Uterus (tissue), 4 donors: ENCODE data around the gene CLIP3. TPM values are rescaled to one million over a fixed set of nuclear protein-coding genes. Genes with fewer than 3 reads are reported as not detected.

ENCODE experiments used
- DNase-seq, 2 donors: peaks; one replicate each; pipeline ENCODE4 v3.0.0-alpha.2; 2019 to 2020
- H3K27ac ChIP-seq, 2 donors: fragments of 200-600 bp; sonication (generic); 1 replicate in 1 of 2; 2 replicates in 1 of 2; pipeline ENCODE4 v1.5.1; 2016 to 2018
- H3K27me3 ChIP-seq, 2 donors: fragments of 200-600 bp; sonication (generic); one replicate each; pipeline ENCODE4 v1.5.1; 2018 to 2019; ENCODE audit warnings: control low read depth in 1 of 2
- H3K36me3 ChIP-seq, 2 donors: fragments of 200-600 bp; sonication (generic); one replicate each; pipeline ENCODE4 v1.5.1; 2019; ENCODE audit warnings: control low read depth in 1 of 2
- H3K4me1 ChIP-seq, 2 donors: fragments of 200-600 bp; sonication (generic); one replicate each; pipeline ENCODE4 v1.5.1; 2018 to 2019; ENCODE audit warnings: control low read depth in 1 of 2
- H3K4me3 ChIP-seq, 2 donors: fragments of 200-600 bp; sonication (generic); 1 replicate in 1 of 2; 2 replicates in 1 of 2; pipeline ENCODE4 v1.5.1; 2018 to 2019; ENCODE audit warnings: mild to moderate bottlenecking in 1 of 2
- H3K9me3 ChIP-seq, 2 donors: fragments of 200-600 bp; sonication (generic); one replicate each; pipeline ENCODE4 v1.5.1; 2019; ENCODE audit warnings: control low read depth in 1 of 2
- CTCF ChIP-seq, 4 experiments: fragments of 200-600 bp in 2 of 4; fragments of 450-650 bp in 2 of 4; sonication (generic) in 2 of 4; IDR thresholded peaks; one replicate each; pipeline ENCODE4 v1.5.1; 2016 to 2019; ENCODE audit warnings: antibody characterized with exemption in 4 of 4, mild to moderate bottlenecking in 2 of 4, moderate library complexity in 1 of 4
- POLR2A ChIP-seq, 2 donors: fragments of 450-650 bp; IDR thresholded peaks; one replicate each; pipeline ENCODE4 v1.6.1; 2016; ENCODE audit warnings: antibody characterized with exemption in 2 of 2, mild to moderate bottlenecking in 1 of 2, moderate library complexity in 1 of 2
- intact Hi-C: fragments of 100-400 bp; cut with DNase I; formaldehyde crosslinking; loops from one replicate; pipeline ENCODE4 v1.15.1; 2023; ENCODE audit warnings: low total_unique reads
- total RNA-seq, 4 donors: library from RNA; depleted of rRNA in 3 of 4; stranded (reverse); fragments of >200 nt in 3 of 4; gene quantifications; one replicate each; pipeline versions ENCODE4 v1.1.0 to v1.2.4, GENCODE V29; 2014 to 2023
- donor health status: DM: yes; HTN: yes; CAD: no.

The CLIP3 gene
- total RNA-seq, 4 donors from 2014 or later = 4.4 to 82.5 (median 34.8) TPM

GRCh38 chr19:36061367-36061766 lies 28.7 kb upstream of the CLIP3 start:
- no peak for DNase-seq
- Histone ChIP-seq H3K4me3 (no peak overlapping the region), H3K36me3 (no peaks in the 10 kb centered on the region), H3K4me1 (no peaks in the 10 kb centered on the region), H3K27me3 (no peaks in the 10 kb centered on the region), H3K27ac (no peak overlapping the region), H3K9me3 (no peaks in the 10 kb centered on the region)
- TF ChIP-seq POLR2A (IDR thresholded peaks at IDR 0.05) (no peak), CTCF (IDR thresholded peaks at IDR 0.05) (no peak)
- intact Hi-C loops = no loop called here

DNA sequence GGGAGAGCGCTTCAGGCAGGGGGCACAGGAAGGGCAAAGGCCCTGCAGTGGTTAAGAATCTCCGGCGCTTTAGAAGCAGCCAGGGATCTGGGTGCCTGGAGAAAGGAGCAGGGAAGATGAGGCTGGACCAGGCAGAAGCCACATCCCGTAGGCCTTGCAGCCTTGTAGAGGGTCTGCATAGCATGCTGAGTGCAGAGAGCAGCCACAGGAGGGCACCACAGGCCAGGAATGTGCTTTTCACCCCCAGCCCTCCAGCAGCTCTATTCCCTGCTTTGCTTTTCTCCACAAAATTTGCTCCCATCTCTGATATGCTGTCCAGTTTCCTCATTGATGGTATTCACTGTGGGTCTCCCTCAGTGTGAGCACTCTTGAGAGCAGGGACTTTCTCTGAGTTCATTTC lies 27.8 kb upstream of the CLIP3 start:
- TF ChIP-seq POLR2A (IDR thresholded peaks at IDR 0.05) (no peak), CTCF (IDR thresholded peaks at IDR 0.05) (peak in 3 of 4 experiments; percentile 35 to 71 (median 44))
- peak; percentile 35 to 41 for DNase-seq
- Histone ChIP-seq H3K27me3 (no peaks in the 10 kb centered on the region), H3K4me3 (no peak overlapping the region), H3K9me3 (no peaks in the 10 kb centered on the region), H3K36me3 (no peaks in the 10 kb centered on the region), H3K4me1 (peaks cover 0 to under 1% of the 10 kb centered on the region in 2 donors), H3K27ac (no peak overlapping the region)
- intact Hi-C loops = no loop called here

DNA sequence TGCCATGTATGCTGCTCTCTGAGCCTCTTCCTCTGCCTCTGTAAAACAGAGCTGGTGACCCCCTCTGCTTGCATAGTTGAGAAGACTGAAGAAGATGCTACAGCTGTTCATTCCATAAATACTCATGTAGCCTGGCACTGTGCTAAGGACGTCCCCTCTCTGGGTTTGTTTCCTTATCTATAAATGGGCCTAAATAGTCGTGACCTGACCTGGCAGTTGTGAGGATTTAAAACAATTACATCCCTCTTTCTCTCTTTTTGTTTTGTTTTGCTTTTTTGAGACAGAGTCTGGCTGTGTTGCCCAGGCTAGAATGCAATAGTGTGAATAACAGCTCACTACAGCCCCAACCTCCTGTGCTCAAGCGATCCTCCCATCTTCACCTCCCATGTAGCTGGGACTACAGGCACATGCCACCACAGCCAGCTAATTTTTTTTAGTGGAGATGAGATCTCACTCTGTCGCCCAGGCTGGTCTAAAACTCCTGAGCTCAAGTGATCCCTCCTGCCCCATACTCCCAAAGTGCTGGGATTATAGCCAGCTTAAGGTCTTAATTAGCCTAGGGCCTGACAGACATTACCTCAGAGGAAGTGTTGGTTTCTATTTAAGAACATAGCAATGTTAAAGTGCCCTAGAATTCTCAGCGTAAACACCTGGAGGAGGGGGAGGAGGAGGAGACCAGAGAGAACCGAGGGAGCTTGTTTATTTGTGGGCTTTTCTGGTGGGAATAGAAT lies 26.7 kb upstream of the CLIP3 start:
- intact Hi-C loops = loop anchor here (10.0 kb wide), 1 partner anchor 55 kb away; the partner anchor contains the start of genes OVOL3, POLR2I and TBCB
- H3K27me3 ChIP-seq = no peaks in the 10 kb centered on the region

DNA sequence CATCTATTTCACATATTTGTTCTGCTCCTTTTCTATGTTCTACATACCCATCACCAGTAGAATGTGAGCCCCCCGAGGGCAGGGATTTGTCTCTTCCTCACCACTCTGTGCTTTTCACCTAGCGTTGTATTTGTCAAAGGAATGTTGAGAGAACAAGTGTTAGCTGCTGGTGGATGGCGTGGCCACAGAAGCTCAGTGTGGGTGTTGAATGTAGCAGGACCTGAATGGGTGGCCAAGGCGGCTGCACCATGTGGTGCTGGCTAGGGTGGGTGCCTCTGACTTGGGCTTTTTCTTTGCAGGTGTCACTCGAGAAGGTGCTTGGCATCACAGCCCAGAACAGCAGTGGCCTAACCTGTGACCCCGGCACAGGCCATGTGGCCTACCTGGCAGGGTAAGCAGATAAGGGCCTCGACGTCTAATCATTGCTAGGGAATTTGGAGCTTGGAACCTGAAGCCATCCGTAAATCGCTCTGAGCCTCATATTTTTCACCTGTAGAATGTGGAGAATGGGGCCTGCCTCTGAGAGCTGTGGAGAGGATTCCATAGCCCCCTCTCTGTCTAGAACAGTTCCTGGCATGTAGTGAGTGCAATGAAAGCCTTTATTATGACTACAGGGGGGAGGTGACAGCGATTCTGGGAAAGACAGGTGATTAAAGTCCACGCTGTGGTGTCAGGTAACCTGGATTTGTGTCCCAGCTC lies 26.0 kb upstream of the CLIP3 start:
- H3K27ac ChIP-seq = no peak overlapping the region
- TF ChIP-seq CTCF (IDR thresholded peaks at IDR 0.05) (no peak), POLR2A (IDR thresholded peaks at IDR 0.05) (no peak)
- no peaks in the 10 kb centered on the region for H3K27me3 ChIP-seq
- no peaks in the 10 kb centered on the region for H3K9me3 ChIP-seq
- peaks cover 0 to 7% of the 10 kb centered on the region in 2 donors for H3K4me1 ChIP-seq
- intact Hi-C loops = loop anchor here (10.0 kb wide), 1 partner anchor 56 kb away; the partner anchor contains the start of genes OVOL3, POLR2I and TBCB
- DNase-seq = no peak
- no peak overlapping the region for H3K4me3 ChIP-seq
- H3K36me3 ChIP-seq = no peaks in the 10 kb centered on the region

More for the DNA sequence above, 26.7 kb upstream of the CLIP3 start:
- DNase-seq = no peak
- H3K9me3 ChIP-seq = no peaks in the 10 kb centered on the region
- no peaks in the 10 kb centered on the region for H3K36me3 ChIP-seq
- no peak overlapping the region for H3K4me3 ChIP-seq
- no peak for TF ChIP-seq POLR2A (IDR thresholded peaks at IDR 0.05)
- no peak overlapping the region for H3K27ac ChIP-seq
- H3K4me1 ChIP-seq = peaks cover 0 to 7% of the 10 kb centered on the region in 2 donors

- DNase-seq = peak; percentile 49 to 60
- H3K27me3 ChIP-seq = no peaks in the 10 kb centered on the region
- peaks cover 0 to 7% of the 10 kb centered on the region in 2 donors for H3K4me1 ChIP-seq
- H3K27ac ChIP-seq = peak within 1 kb of the TSS; percentile 88 to 97
- TF ChIP-seq POLR2A (IDR thresholded peaks at IDR 0.05) = no peak
- TF ChIP-seq CTCF (IDR thresholded peaks at IDR 0.05) = no peak
- no peaks in the 10 kb centered on the region for H3K9me3 ChIP-seq
- H3K36me3 ChIP-seq = no peaks in the 10 kb centered on the region
- peak within 1 kb of the TSS; percentile 50 to 54 for H3K4me3 ChIP-seq
- intact Hi-C loops = loop anchor here (10.0 kb wide), 1 partner anchor 60 kb away; the partner anchor contains the start of genes OVOL3, POLR2I and TBCB
These were observed 22.3 kb upstream of the CLIP3 start, which contains the start of gene WDR62 for GRCh38 chr19:36054733-36055686. Gene WDR62, plus strand, starts transcription at chr19:36054897. Its CDS starts 75 bp downstream, at chr19:36054972.
